ENCODE measurements around the gene SRGAP3. TPM values are rescaled to one million over a fixed set of nuclear protein-coding genes. Genes with fewer than 3 reads are reported as not detected.

SRGAP3 gene
- total and polyA plus RNA-seq, 2 experiments from 2014 or later = 6.0 to 15.7 TPM

DNA sequence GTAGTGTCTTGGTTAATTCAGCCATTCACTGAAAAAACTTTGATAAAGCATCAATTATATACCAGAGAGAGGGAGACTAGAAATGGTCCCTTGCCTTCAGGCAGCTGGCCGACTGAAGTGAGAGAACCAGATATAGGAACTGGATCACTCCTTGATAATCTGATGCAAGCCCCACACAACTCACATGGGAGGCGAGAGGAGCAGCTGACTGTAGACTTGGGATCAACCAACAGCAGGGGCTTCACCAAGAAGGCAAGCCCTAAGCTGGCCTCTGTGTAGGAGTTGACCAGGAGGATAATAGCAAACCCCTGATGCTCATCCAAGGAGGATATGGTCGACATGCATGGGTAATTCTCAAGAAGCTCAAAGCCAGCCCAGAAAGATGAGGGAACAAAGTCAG is 133.1 kb downstream of the SRGAP3 start:
- Histone ChIP-seq H3K4me1 (ENCODE audit: low read depth) (no peaks in the 10 kb centered on the region), H3K9me3 (ENCODE audit: low read depth) (no peaks in the 10 kb centered on the region), H3K4me3 (no peak overlapping the region), H3K36me3 (no peaks in the 10 kb centered on the region), H3K27ac (no peak overlapping the region), H3K27me3 (peaks cover 3% of the 10 kb centered on the region)
- no peak for DNase-seq (ENCODE audit: low read depth in 1 of 2, low spot score in 1 of 2)
- TF ChIP-seq, protein P1, sequence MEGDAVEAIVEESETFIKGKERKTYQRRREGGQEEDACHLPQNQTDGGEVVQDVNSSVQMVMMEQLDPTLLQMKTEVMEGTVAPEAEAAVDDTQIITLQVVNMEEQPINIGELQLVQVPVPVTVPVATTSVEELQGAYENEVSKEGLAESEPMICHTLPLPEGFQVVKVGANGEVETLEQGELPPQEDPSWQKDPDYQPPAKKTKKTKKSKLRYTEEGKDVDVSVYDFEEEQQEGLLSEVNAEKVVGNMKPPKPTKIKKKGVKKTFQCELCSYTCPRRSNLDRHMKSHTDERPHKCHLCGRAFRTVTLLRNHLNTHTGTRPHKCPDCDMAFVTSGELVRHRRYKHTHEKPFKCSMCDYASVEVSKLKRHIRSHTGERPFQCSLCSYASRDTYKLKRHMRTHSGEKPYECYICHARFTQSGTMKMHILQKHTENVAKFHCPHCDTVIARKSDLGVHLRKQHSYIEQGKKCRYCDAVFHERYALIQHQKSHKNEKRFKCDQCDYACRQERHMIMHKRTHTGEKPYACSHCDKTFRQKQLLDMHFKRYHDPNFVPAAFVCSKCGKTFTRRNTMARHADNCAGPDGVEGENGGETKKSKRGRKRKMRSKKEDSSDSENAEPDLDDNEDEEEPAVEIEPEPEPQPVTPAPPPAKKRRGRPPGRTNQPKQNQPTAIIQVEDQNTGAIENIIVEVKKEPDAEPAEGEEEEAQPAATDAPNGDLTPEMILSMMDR (IDR thresholded peaks at IDR 0.05; ENCODE audit: low read depth, low read length) = no peak

DNA sequence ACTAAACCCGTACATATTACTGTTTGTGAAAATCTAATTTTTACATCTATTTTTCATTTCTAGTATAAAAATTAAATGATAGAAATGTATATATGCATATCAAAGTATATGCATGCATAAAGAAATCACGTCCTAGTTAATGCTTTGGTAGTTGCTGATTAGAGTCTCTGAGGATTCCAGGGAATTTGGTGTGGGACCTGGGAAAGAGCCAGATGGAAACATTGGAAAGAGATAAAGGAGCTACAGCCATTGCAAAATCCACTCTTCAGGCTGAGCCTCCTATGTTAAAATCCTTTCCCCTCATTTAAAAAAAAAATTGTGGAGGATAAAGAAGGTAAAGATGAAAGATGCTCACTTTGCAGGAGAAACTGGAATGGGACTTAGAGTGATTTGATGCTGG is 134.1 kb downstream of the SRGAP3 start:
- H3K4me1 ChIP-seq (ENCODE audit: low read depth) = no peaks in the 10 kb centered on the region
- H3K36me3 ChIP-seq = no peaks in the 10 kb centered on the region
- no peak overlapping the region for H3K27ac ChIP-seq
- peaks cover 3% of the 10 kb centered on the region for H3K27me3 ChIP-seq
- no peaks in the 10 kb centered on the region for H3K9me3 ChIP-seq (ENCODE audit: low read depth)
- DNase-seq (ENCODE audit: low read depth in 1 of 2, low spot score in 1 of 2) = peak in 1 of 2 donors; percentile 28
- TF ChIP-seq, protein P1 (IDR thresholded peaks at IDR 0.05; ENCODE audit: low read depth, low read length) = no peak
- H3K4me3 ChIP-seq = no peak overlapping the region

DNA sequence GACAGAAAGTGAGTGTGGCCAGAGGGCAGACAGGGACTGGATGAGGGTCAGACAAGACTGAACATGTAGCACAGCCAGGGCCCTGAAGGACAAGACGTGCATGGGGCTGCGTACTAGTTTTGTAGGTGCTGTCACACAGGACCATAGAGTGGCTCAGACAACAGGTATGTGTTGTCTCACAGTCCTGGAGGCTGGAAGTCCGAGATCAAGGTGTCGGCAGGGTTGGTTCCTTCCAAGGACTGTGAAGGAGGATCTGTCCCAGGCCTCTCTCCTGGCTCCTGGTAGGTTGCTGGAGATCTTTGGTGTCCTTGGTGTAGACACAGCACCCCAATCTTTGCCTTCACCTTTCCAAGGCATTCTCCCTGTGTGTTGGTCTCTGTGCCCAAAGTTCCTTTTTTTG is 136.4 kb downstream of the SRGAP3 start:
- H3K4me1 ChIP-seq (ENCODE audit: low read depth) = peaks cover 9% of the 10 kb centered on the region
- no peak overlapping the region for H3K4me3 ChIP-seq
- H3K27ac ChIP-seq = no peak overlapping the region
- no peaks in the 10 kb centered on the region for H3K9me3 ChIP-seq (ENCODE audit: low read depth)
- TF ChIP-seq, protein P1 (IDR thresholded peaks at IDR 0.05; ENCODE audit: low read depth, low read length) = no peak
- peaks cover 3% of the 10 kb centered on the region for H3K27me3 ChIP-seq
- H3K36me3 ChIP-seq = no peaks in the 10 kb centered on the region
- no peak for DNase-seq (ENCODE audit: low read depth in 1 of 2, low spot score in 1 of 2)

DNA sequence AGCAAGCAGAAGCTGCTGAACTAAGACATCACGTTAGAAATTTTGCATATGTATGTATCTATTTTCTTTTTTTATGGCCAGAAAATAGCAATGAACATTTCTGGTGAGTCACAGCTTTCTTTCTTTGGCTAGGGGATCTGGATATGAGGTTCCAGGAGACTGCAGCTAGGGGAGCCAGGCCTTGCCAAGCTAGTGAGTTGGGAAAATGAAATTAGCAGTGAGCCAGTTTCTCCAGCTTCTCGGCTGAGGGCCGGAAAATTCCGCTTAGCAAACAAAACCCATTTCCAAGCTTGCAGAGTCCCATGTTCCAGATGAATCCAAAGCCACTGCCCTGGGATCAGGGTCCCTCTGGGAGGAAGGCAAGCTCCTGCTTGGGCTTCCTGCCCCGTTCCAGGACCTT is 137.6 kb downstream of the SRGAP3 start:
- no peak overlapping the region for H3K4me3 ChIP-seq
- H3K9me3 ChIP-seq (ENCODE audit: low read depth) = no peaks in the 10 kb centered on the region
- no peaks in the 10 kb centered on the region for H3K36me3 ChIP-seq
- peaks cover 3% of the 10 kb centered on the region for H3K27me3 ChIP-seq
- no peak overlapping the region for H3K27ac ChIP-seq
- H3K4me1 ChIP-seq (ENCODE audit: low read depth) = peaks cover 9% of the 10 kb centered on the region
- TF ChIP-seq, protein P1 (IDR thresholded peaks at IDR 0.05; ENCODE audit: low read depth, low read length) = peak; percentile 19
- DNase-seq (ENCODE audit: low read depth in 1 of 2, low spot score in 1 of 2) = peak in 1 of 2 donors; percentile 34

DNA sequence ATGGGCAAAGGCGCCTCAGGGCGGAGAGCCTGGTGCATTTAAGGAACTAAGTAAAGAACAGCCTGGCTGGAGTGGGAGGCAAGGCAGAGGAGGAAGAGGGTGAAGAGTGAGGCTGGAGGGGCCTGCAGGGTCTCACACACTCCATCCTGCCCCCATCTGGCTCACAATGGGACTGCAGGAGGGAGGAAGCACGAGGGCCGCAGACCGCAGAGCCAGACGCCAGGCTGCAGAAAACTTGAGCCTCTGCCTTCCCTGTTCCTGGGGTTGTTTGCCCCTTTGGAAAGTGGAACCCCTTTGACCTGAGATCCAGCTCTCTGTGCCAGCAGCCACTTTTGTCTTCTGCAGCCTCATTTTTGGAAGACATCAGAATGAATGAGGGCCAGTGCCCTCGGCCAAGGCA is 138.0 kb downstream of the SRGAP3 start:
- Histone ChIP-seq H3K4me3 (no peak overlapping the region), H3K27ac (no peak overlapping the region), H3K9me3 (ENCODE audit: low read depth) (no peaks in the 10 kb centered on the region), H3K27me3 (peaks cover 3% of the 10 kb centered on the region), H3K36me3 (no peaks in the 10 kb centered on the region), H3K4me1 (ENCODE audit: low read depth) (peaks cover 9% of the 10 kb centered on the region)
- DNase-seq (ENCODE audit: low read depth in 1 of 2, low spot score in 1 of 2) = no peak
- TF ChIP-seq, protein P1 (IDR thresholded peaks at IDR 0.05; ENCODE audit: low read depth, low read length) = peak; percentile 8

DNA sequence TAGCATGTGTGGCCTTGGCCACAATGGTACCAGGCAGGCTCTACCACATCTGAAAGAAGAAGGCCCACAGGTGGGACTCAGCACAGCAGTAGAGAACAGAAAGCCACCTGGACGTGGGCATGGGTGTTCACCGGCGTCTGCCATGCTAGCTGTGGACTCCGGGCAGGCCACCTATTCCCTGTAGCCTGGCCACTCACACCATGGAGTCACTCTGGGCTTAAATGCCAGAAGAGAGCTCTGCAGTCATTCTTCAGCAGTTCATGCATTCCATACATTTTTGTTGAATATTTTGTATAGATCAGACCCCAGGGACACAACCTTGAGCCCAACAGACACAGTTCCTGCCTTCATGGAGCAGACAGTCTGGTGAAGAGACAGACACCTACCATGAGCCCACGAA is 138.6 kb downstream of the SRGAP3 start:
- peaks cover 9% of the 10 kb centered on the region for H3K4me1 ChIP-seq (ENCODE audit: low read depth)
- no peak overlapping the region for H3K4me3 ChIP-seq
- TF ChIP-seq, protein P1 (IDR thresholded peaks at IDR 0.05; ENCODE audit: low read depth, low read length) = no peak
- no peaks in the 10 kb centered on the region for H3K27me3 ChIP-seq
- DNase-seq (ENCODE audit: low read depth in 1 of 2, low spot score in 1 of 2) = peak in 1 of 2 donors; percentile 6
- no peaks in the 10 kb centered on the region for H3K36me3 ChIP-seq
- H3K27ac ChIP-seq = no peak overlapping the region
- H3K9me3 ChIP-seq (ENCODE audit: low read depth) = no peaks in the 10 kb centered on the region
